ENCODE measurements around the gene CBX7.

The CBX7 gene

DNA sequence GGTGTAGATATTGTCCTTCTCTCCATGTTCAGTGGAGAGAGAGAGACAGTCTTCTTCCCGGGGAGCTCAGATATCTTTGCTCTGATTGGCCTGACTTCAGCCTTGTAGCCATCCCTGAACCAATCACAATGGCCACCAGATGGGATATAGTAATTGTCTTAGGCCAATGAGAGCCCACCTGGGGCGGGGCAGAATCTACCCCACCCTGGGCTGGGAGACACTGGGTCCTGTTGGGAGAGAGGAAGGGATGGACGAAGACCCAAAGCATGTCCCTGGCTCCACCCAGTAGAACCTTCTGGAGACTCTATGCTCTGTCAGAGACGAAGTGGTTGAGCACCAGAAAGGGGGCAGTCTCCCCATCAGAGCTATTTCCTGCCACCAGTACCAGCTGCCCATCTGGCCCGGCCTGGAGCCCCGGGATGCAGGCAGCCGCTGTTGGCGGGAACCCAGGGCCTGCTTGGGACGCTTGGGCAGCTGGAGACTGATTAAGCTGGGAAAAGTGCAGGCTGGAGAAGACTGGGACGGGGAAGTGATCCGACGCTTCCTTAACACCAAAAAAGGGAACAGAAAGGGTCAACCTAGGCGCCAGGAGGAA lies 31.6 kb upstream of the CBX7 start:
- H3K4me3 ChIP-seq (ENCODE audit: control insufficient read depth, low read depth, low read length), result no peak overlapping the region
- no peak for DNase-seq (ENCODE audit: low read depth)

GRCh38 chr22:39182478-39183030 lies 30.1 kb upstream of the CBX7 start:
- DNase-seq (ENCODE audit: low read depth), result no peak
- no peak overlapping the region for H3K4me3 ChIP-seq (ENCODE audit: control insufficient read depth, low read depth, low read length)
- TF ChIP-seq, protein P1, sequence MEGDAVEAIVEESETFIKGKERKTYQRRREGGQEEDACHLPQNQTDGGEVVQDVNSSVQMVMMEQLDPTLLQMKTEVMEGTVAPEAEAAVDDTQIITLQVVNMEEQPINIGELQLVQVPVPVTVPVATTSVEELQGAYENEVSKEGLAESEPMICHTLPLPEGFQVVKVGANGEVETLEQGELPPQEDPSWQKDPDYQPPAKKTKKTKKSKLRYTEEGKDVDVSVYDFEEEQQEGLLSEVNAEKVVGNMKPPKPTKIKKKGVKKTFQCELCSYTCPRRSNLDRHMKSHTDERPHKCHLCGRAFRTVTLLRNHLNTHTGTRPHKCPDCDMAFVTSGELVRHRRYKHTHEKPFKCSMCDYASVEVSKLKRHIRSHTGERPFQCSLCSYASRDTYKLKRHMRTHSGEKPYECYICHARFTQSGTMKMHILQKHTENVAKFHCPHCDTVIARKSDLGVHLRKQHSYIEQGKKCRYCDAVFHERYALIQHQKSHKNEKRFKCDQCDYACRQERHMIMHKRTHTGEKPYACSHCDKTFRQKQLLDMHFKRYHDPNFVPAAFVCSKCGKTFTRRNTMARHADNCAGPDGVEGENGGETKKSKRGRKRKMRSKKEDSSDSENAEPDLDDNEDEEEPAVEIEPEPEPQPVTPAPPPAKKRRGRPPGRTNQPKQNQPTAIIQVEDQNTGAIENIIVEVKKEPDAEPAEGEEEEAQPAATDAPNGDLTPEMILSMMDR (IDR thresholded peaks at IDR 0.05; ENCODE audit: control insufficient read depth, insufficient read depth, low read depth, low read length, missing control alignments), result no peak

More for the DNA sequence above, 31.6 kb upstream of the CBX7 start:
- TF ChIP-seq, protein P1 (IDR thresholded peaks at IDR 0.05; ENCODE audit: control insufficient read depth, insufficient read depth, low read depth, low read length, missing control alignments), result no peak

GRCh38 chr22:39181778-39182177 lies 29.3 kb upstream of the CBX7 start:
- no peak for DNase-seq (ENCODE audit: low read depth)
- no peak overlapping the region for H3K4me3 ChIP-seq (ENCODE audit: control insufficient read depth, low read depth, low read length)
- TF ChIP-seq, protein P1 (IDR thresholded peaks at IDR 0.05; ENCODE audit: control insufficient read depth, insufficient read depth, low read depth, low read length, missing control alignments), result no peak

- H3K4me3 ChIP-seq (ENCODE audit: control insufficient read depth, low read depth, low read length), result no peak overlapping the region
- DNase-seq (ENCODE audit: low read depth), result no peak
These were observed 28.9 kb upstream of the CBX7 start for GRCh38 chr22:39181356-39181755.

GRCh38 chr22:39179841-39180335 lies 27.4 kb upstream of the CBX7 start:
- no peak overlapping the region for H3K4me3 ChIP-seq (ENCODE audit: control insufficient read depth, low read depth, low read length)
- TF ChIP-seq, protein P1 (IDR thresholded peaks at IDR 0.05; ENCODE audit: control insufficient read depth, insufficient read depth, low read depth, low read length, missing control alignments), result no peak
- DNase-seq (ENCODE audit: low read depth), result no peak

More at GRCh38 chr22:39181356-39181755, 28.9 kb upstream of the CBX7 start:
- TF ChIP-seq, protein P1 (IDR thresholded peaks at IDR 0.05; ENCODE audit: control insufficient read depth, insufficient read depth, low read depth, low read length, missing control alignments), result no peak

DNA sequence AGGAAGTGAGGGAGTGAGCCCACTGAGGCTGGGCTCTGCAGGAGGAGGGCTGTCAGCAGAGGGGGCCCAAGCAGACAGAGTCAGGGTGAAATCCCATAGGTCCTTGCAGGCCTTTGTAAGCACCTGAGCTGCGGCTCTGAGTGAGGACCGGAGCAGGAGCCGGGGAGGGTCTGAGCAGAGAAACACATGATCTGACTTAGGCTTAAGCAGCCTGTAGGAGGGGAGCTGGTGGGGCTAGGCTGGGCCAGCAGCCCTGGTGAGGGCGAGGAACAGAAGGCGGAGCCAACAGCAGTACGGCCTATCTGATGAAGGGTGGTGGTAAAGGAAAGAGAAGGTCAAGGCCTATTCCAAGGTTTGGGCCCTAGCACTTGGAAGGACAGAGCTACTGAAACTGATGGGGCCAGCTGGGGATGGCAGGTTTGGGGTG lies 26.9 kb upstream of the CBX7 start:
- TF ChIP-seq, protein P1 (IDR thresholded peaks at IDR 0.05; ENCODE audit: control insufficient read depth, insufficient read depth, low read depth, low read length, missing control alignments), result no peak
- no peak overlapping the region for H3K4me3 ChIP-seq (ENCODE audit: control insufficient read depth, low read depth, low read length)
- DNase-seq (ENCODE audit: low read depth), result no peak
